ENCODE results near the gene LIMCH1.
"Not testable (repeated sequence)": the region's sequence is repeated elsewhere in the genome, so short reads cannot be mapped to it uniquely, and the experiment has no call there.

LIMCH1 gene

DNA sequence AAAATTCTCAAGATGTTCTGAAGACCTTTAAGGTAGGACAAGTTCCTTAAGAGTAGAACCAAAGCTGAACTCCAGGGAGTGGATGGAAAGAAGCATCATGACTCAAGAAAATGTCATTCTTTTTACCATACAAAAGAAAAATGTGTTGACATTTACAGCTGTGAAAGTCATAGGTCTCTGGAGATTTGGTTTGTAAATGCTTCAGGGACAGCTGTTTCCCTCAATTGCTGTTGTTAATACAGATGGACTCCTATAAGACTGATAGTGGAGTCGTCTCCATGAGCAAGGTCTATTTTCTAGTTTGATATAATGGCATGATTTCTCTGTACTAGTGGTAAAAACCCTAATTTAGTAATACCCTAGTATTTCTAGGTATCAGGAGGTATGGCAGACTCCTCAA lies 108.9 kb downstream of the LIMCH1 start:
- no peak for DNase-seq

DNA sequence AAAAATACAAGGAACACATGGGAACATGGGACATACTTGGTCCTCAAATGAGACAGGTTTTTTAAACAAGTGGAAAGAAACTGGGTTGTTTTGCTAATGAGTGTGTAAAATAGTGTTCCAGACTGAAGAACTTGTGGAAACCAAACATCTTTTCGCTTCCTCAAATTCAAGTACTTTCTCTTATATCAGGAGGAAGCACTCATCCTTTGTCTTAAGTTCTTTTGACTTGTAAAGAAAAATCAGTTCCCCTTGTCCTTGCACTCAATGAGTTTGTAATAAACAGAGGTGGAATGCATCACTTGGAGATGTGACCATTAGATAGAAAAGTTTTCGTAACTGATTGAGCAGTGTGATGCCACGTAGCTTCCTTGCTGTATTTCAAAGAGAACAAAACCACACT lies 109.4 kb downstream of the LIMCH1 start:
- DNase-seq, result no peak

DNA sequence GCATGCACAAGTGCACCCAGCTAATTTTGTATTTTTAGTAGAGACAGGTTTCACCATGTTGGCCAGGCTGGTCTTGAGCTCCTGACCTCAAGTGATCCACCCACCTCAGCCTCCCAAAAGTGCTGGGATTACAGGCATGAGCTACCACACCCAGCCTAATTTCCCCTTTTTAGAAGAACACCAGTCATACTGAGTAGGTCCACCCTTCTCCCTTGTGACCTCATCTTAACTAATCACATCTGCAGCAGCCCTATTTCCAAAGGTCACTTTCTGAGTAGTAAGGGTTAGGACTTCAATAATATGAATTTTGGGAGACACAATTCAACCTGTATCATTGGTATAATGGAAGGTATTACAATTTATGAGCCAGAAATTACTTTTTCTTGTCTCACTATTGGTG lies 113.2 kb downstream of the LIMCH1 start:
- not testable (repeated sequence) for DNase-seq

DNA sequence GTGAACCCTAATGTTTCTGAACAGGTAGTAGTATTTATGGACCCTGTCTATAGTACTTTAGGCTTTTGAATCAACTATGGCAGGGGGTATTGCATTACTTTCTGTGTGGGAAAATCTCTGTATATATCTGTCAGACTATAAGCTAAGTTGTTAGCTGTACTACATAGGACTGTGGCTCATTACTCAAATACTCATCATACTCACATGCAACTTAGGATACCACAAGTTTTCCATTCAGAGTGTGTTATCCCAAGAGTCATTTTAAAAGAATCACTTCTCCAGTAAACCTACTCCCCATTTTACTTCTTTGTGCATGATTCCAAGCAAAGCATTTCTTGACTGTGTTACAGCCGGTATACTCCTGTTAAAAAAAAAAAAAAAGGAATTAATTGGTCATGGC lies 115.0 kb downstream of the LIMCH1 start:
- DNase-seq, result no peak

DNA sequence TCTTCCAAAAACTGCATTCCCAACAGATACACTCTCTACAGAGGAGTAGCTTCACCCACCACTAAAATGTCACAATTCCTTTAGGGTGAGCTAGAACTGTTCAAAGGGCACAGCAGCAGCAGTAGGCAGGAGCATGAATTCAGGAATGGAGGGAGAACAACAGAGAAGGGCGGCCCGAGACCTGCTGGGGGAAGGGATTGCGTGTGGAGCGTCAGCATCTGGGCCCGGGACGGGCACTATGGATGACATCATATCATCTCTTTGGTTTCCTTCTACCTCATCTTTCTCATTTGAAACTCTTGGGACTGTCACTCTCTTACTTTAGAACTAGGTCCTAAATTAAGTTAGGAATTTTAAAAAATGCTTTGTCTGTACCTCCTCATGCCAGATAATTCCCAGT lies 115.6 kb downstream of the LIMCH1 start:
- DNase-seq, result no peak

DNA sequence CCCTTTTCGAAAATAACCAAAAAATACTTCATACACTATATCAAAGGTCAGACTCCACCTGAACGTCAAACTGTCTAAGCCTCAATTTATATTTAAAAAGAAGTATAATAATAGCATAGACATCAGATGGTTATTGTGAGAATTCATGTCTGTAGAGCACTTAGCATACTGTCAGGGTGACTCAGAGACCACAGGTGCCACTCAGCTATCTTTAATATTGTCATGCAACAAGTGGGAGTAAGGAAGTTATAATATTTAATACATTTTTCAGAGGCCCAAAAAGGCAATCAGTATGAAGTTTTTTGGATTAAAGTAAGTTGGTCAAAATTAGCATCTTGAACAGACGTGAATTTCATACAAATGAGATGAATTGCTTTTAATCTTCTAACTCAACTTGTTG lies 117.2 kb downstream of the LIMCH1 start:
- no peak for DNase-seq

DNA sequence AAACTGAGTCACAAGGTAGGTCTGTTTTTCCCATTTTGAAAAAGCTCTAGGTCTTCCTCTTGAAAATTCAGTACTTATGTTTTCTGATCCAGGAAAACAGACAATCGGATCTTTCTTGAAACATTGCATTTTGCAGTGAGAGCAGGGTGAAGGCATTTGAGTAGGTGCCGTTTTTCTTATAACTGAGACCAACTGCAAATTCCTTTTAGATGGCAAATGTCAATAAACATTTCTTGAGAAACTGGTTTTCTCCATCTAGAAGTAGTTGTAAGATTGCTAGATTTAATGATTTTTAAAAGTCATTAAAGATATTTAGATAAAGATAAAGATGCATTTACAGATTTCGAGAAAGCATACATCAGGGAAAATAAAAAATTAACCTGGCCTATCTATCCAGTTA lies 118.1 kb downstream of the LIMCH1 start:
- no peak for DNase-seq

DNA sequence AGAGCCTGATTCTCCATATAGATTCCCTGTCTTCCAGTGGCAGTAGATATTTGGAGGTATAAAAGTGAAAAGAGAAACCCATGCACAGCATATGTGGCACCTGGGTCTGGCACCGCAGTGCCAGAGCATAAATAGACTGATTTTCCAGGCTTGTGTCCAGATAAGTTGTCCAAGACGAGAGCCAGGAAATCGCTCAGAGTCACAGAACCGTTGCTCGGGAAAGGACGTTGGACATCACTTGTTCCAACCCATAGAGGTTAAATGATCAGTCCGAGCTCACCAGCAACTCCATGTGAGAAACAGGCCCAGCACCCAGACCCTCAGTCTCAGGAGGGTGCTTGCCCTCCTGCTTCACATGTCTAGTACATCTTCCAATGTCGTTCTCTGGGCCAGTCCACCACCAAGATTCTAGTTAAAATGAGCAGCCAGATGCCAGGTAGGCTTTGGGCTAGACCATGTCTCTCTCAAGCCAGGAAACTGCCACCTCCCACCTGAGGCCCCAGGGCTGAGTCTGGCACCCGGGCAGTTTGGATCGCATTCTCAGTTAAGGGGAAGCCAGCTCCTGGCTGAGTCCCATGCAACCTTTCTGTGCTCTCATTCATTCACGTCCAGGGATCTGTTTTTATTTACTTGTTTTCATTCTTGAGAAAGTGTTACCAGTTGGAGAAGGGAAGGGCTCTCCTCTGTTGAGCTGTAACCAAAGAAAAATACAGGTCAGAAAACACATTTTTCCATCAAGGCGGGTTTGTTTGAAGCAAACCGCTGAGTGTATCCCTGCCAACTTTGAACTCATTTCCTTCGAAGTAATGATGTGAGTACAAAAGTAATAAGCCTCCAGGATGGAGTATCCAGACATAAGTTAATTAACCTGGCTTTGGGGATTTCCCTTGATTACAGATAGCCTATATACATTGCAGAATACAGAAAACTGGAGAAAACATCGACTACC lies 118.9 kb downstream of the LIMCH1 start:
- no peak for DNase-seq

DNA sequence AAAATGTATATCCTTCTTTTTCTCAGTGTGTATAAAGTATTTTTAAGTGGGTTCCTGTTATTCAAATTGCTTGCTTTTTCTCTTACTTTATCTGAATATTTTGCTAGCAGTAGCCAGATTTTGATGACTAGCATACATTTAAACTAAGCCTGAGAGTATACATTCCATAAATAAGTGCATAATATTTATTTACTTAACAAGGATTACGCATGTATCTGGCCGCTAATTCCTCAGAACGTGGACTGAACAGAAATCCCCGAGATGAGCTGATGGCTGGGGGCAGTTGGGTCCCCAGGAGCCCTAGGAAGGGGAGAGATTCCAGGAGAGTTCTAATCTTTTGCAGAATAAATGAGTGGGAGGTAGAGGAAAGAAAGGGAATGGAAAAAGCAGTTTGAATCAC lies 119.6 kb downstream of the LIMCH1 start:
- no peak for DNase-seq

DNA sequence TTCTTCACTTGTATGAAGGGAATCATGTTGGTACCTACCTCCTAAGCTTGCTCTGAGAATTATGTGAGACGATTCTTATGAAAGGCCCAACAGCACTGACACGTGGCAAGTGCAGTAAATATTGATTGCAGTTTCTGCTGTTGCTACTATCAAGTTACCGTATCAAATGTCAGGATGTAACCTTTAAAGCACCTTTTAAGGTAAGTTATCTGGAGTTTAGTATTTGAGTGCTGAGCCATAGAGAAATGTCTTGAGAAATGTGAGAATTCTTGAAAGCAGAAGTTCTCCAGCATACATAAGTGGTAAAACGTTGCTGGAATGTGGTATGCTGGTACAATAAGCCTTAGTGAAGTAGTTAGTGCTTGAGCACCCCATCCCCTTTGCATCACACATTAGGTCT lies 120.2 kb downstream of the LIMCH1 start:
- no peak for DNase-seq

DNA sequence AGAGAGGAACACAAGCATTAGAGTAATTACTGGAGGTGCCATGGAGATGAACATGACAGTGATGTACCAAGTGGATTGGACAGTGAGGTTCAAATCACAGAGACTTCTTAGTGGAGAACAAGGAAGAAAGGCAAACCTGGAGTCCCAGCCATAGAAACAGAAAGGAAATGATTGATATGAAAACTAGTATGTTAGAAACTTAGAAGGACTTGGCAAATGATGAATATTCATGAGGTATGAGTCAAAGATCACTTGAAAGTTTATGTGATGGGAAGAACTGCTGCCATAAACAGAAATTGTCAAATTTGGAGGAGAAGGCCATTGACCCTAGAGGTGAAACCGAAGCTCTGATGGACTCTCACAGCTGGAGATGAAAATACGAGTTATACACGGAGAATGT lies 122.4 kb downstream of the LIMCH1 start:
- DNase-seq, result no peak

DNA sequence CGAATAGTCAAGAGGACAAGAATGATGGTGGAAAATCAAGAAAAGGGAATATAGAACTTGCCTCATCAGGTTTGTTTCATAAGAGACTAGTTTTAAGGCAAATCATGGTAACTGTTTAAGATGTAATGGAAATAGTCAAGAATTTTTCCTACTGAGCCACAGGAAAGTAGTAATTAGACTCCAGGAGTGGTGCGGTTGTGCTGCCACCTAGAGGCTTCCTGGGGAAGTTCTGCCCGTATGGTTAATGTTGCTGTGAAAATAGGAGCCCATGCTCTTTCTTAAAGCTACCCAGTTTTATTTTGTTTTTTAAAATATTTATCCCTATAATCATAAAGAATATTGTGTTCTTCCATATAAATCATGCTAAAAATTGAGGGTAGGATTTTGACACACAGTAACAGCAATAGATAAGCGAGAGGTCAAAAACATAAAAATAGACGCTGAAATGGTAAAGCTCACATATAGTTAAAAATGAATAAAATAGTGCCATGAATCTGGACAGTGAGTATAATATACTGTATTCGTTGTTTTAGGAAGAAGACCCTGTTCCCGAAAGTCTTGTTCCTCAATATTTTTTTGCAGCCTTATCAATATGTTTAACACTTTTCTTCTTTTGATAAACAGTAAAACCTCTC lies 123.6 kb downstream of the LIMCH1 start:
- DNase-seq, result peak; percentile 33 to 44

DNA sequence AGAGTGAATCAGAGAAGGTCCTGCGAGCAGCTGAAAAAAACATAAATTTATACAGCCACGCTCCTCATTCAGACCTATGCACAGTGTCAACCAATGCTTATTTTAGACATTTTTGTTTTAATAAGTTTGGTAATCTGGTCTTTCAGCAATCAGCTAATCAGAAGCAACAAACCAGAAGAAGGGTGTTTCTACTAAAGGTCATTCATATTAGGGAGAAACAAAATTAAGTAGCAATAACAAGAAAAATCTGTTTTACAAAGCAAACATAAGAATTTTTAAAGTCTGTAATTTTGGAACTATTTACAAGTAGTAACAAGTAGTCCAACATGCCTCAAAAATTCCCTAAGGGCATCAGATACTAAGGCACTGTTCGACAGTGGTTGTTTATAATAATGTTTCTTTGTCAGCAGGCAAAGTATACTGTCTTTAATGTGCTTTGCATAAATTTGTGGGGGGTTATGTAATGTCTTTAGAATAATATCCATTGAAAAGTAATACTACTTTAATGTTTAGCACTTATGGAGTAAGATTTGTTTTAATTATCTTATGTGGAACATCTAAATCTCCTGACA lies 127.8 kb downstream of the LIMCH1 start:
- DNase-seq, result no peak

DNA sequence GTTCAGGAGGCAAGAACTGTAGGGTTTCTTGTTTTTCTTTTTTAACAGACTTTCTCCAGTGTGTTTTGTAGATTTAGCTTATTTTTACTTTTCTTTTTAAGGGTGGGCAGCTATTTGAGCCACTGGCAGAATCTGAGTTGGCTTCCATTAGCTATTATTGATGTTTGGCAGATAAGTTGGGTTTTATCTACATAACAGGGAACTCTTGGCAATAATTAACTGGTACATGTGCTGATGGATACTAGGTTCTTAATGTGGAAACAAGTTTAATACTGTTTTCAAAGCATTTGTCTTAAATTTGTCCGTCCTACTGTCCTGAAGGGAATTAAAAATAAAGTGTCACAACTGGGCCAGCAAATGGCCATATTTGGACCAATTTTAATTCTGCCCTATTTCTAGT lies 130.1 kb downstream of the LIMCH1 start:
- DNase-seq, result no peak

DNA sequence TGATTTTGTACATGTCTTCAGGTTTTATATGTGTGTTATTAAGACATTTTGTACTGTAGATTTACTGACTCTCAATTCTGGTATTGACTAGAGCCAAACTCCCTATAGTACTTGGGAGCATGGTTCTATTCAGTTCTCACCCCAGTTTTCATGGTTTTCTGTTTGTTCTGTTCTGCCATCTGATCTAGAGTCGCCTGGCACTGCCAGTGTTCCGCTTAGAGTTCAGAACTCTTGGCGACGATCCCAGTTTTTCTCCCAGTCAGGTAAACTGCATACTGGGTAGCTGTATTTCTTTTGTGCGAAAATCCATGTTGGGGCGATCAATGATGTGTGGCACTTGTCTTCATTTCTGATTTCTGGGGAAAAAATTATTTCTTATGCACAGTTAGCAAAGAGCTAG lies 132.6 kb downstream of the LIMCH1 start:
- no peak for DNase-seq

DNA sequence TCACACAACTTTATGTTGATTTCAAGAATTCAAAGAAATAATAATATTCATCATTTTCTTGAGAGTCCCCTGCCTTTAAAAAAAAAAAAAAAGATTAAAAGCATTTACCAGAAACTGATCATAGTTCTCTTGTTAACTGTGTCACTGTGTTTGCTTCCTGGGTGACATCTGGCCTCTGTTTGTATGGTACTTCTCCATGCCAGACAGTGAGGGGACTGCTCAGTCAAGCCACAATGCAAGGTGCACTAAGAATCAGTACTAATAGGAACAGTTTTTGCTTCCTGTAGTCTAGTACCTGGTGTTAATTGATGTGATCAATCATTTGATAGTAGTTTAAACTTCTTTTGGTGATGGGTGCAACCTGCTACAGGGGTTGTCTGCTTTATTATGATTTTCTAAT lies 133.0 kb downstream of the LIMCH1 start:
- DNase-seq, result no peak

DNA sequence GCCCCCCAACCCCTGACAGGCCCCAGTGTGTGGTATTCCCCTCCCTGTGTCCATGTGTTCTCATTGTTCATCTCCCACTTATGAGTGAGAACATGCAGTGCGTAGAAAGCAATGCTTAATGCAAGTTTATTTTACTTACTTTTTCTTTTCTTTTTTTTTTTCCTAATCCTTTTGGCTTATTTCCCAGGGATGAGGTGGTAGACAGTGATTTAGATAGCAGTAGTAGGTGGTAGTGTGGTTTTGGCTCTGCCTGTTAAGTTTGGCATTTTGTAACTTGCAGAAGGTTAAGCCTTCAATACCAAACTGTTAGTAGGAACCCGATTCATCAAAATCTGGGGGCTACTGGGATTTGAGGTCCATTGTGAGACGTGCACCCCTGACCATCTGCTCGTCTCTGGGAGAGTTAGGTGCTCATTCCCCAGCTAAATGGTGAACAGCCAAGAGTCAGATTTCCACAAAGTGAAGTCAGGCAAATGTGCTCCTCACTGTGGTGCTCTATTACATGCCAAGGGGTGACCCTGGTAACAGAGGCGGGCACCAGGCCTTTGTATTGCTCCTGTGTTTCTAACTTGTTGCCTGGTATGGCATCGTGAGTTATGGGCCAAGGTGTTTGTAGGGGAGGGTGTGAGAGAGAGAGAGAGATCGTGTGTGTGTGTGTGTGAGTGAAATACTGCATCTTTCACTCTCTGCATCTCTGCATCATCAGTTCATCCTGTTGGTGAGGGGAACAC lies 140.3 kb downstream of the LIMCH1 start:
- no peak for DNase-seq

DNA sequence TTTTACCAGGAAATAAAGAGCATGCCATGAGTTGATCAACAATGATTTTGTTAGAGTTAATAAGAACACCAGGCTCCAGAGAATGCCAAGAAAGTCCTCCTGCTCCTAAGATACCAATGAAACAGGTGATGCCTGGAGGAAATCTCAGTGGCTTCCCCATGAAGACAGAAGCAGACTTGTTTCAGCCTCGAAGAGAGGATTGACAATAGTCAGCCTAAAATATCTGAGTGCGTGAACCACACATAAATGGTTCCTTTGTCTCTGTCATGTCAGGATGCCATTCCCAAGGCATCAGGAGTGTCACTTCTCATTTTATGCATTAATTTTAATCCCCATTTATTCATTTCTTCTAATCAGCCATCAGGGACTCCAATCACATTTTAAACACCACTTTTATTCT lies 141.0 kb downstream of the LIMCH1 start:
- DNase-seq, result no peak

DNA sequence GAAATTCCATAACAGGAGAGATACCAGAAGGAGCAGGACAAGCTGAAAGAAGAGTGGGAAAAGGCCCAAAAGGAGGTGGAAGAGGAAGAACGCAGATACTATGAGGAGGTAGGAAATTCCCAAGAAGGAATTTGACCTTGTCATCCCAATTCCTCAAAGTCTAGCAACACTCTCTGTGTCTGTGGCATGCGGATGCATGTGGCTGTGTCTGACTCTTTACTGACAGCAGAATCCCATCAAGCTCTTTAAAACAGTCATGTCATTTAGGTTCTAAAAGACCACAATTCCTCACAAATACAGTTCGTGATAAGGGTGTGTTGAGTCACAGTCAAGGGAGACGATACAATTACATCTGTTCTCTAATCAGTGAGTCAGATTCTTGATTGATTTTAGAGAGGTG lies 142.0 kb downstream of the LIMCH1 start:
- no peak for DNase-seq

DNA sequence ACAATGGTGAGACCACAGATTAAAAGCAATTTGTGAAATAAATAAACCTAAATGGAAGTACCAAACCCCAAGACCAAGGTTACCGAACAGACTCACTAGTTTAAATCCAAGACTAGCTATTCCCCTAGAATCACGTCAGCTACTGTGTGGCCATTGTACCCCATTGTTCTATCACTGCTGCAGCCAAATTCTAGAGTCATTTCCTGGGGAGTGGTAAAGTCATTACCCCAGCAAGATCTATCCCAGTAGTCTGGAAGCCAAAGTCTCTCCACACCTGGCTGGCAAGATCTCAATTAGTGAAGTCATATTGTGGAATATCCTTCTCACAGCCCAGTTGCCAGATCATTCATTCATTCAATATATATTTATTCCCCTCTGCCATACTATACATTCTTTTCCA lies 143.1 kb downstream of the LIMCH1 start:
- no peak for DNase-seq

DNA sequence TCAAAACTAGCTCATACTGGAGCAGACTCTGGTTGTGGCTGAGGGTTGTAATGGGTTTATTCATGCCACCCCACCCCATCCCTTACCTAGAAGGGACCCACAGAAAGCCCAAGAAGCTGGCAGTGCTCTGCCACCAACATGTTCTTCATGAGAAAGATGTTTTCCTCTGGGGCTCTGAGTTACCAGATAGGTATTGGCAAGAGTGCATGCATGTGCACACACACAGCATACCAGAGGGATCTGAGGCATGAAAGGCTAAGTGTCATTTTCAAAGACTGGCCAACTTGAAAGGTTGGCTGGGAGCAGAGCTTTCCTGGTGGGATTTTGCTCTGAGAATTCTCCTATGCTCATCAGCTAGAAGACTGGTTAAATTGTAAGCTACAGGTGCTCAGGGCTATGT lies 145.4 kb downstream of the LIMCH1 start:
- no peak for DNase-seq

DNA sequence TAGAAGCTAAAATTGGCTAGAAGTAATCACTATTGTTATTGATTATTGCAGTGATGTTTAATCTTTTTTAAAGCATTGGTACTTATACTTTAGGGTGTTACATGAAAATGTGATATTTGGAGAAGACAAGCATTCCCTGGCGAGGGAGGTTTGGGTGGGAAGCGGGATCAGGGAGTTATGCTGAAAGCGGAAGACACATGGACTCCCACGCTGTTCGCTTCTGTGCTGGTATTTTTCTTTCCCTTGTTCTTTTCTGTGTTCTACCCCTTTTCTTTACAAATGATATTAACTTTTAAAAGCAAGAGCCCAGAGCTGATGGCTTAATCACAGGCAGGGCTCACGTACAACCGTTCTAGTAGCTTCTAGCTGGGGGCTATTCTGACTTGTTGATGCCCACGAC lies 148.9 kb downstream of the LIMCH1 start:
- DNase-seq, result no peak

DNA sequence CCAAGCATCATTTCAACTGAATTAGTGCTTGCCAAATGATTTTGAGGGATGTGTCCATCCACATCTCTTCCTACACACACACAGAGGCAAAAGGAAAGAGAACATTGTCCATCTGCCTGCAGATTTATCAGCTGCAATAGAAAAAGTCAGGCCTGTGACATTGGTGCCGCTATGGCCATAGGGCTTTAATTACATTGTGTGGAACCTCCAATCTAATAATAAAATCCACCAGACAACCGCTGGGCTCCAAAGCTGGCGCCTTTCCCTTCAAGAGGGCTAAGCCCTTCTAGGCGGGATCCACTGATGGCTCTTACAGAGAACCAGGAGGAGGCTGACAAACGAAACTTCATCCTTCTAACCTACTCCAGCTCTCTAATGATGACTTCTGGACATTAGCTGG lies 150.0 kb downstream of the LIMCH1 start:
- no peak for DNase-seq
